ENCODE data around the gene CNGB1.

The CNGB1 gene

GRCh38 chr16:58002936-58003335 lies 32.0 kb upstream of the CNGB1 start:
- Histone ChIP-seq H3K27me3 (ENCODE audit: insufficient read depth, poor library complexity, severe bottlenecking) (no peaks in the 10 kb centered on the region), H3K27ac (ENCODE audit: poor library complexity, severe bottlenecking) (no peak overlapping the region), H3K4me1 (ENCODE audit: insufficient read depth, poor library complexity, severe bottlenecking) (peaks cover 24% of the 10 kb centered on the region), H3K4me3 (ENCODE audit: severe bottlenecking) (no peak overlapping the region), H3K9me3 (ENCODE audit: severe bottlenecking) (no peaks in the 10 kb centered on the region), H3K36me3 (ENCODE audit: low read depth) (peaks cover 46% of the 10 kb centered on the region)
- DNase-seq (ENCODE audit: low spot score) (no peak), ATAC-seq (ENCODE audit: low read depth) (no peak)
- no peak for TF ChIP-seq CTCF (IDR thresholded peaks at IDR 0.05; ENCODE audit: poor library complexity, severe bottlenecking)

- H3K36me3 ChIP-seq (ENCODE audit: low read depth) = peaks cover 42% of the 10 kb centered on the region
- ATAC-seq (ENCODE audit: low read depth) (no peak), DNase-seq (ENCODE audit: low spot score) (no peak)
- H3K27me3 ChIP-seq (ENCODE audit: insufficient read depth, poor library complexity, severe bottlenecking) = no peaks in the 10 kb centered on the region
- peaks cover 24% of the 10 kb centered on the region for H3K4me1 ChIP-seq (ENCODE audit: insufficient read depth, poor library complexity, severe bottlenecking)
- H3K27ac ChIP-seq (ENCODE audit: poor library complexity, severe bottlenecking) = no peak overlapping the region
- no peak overlapping the region for H3K4me3 ChIP-seq (ENCODE audit: severe bottlenecking)
- TF ChIP-seq CTCF (IDR thresholded peaks at IDR 0.05; ENCODE audit: poor library complexity, severe bottlenecking) = no peak
- H3K9me3 ChIP-seq (ENCODE audit: severe bottlenecking) = no peaks in the 10 kb centered on the region
Observed at GRCh38 chr16:58002416-58002800, 31.5 kb upstream of the CNGB1 start.

GRCh38 chr16:58001781-58002415 lies 31.0 kb upstream of the CNGB1 start:
- H3K36me3 ChIP-seq (ENCODE audit: low read depth) = peaks cover 37% of the 10 kb centered on the region
- peaks cover 24% of the 10 kb centered on the region for H3K4me1 ChIP-seq (ENCODE audit: insufficient read depth, poor library complexity, severe bottlenecking)
- no peaks in the 10 kb centered on the region for H3K27me3 ChIP-seq (ENCODE audit: insufficient read depth, poor library complexity, severe bottlenecking)
- H3K27ac ChIP-seq (ENCODE audit: poor library complexity, severe bottlenecking) = peak overlapping the region; percentile 80
- no peak for TF ChIP-seq CTCF (IDR thresholded peaks at IDR 0.05; ENCODE audit: poor library complexity, severe bottlenecking)
- peak overlapping the region; percentile 86 for H3K4me3 ChIP-seq (ENCODE audit: severe bottlenecking)
- H3K9me3 ChIP-seq (ENCODE audit: severe bottlenecking) = no peaks in the 10 kb centered on the region
- no peak for DNase-seq (ENCODE audit: low spot score)
- ATAC-seq (ENCODE audit: low read depth) = no peak

GRCh38 chr16:58000706-58001676 lies 30.1 kb upstream of the CNGB1 start, which contains the start of gene USB1:
Gene USB1, plus strand, starts transcription at chr16:58001407. Its CDS starts 77 bp downstream, at chr16:58001484.
- Histone ChIP-seq H3K27me3 (ENCODE audit: insufficient read depth, poor library complexity, severe bottlenecking) (no peaks in the 10 kb centered on the region), H3K9me3 (ENCODE audit: severe bottlenecking) (no peaks in the 10 kb centered on the region), H3K4me1 (ENCODE audit: insufficient read depth, poor library complexity, severe bottlenecking) (peaks cover 24% of the 10 kb centered on the region), H3K27ac (ENCODE audit: poor library complexity, severe bottlenecking) (peak within 1 kb of the TSS; percentile 80), H3K36me3 (ENCODE audit: low read depth) (peaks cover 28% of the 10 kb centered on the region), H3K4me3 (ENCODE audit: severe bottlenecking) (peak within 1 kb of the TSS; percentile 86)
- ATAC-seq (ENCODE audit: low read depth) (peak; percentile 74), DNase-seq (ENCODE audit: low spot score) (no peak)
- TF ChIP-seq CTCF (IDR thresholded peaks at IDR 0.05; ENCODE audit: poor library complexity, severe bottlenecking) = peak; percentile 94
